Measurements from ENCODE around the gene ZBTB40. TPM values are rescaled to one million over a fixed set of nuclear protein-coding genes. Genes with fewer than 3 reads are reported as not detected.

ZBTB40 gene
- total and polyA plus RNA-seq, 2 of the 13 experiments (the other 11 are each of a cell fraction or from before 2014, with no cell fraction given), result 8.8 to 16.5 TPM

- TF ChIP-seq ZNF609 (CRISPR knock-in tag; IDR thresholded peaks at IDR 0.05; ENCODE audit: borderline replicate concordance) (0 out of 2 replicates have a peak, but pooled peaks have one; percentile 20), GZF1 (CRISPR knock-in tag; IDR thresholded peaks at IDR 0.05) (no peak), DR1 (CRISPR knock-in tag; IDR thresholded peaks at IDR 0.05) (no peak), ZNF232 (CRISPR knock-in tag; IDR thresholded peaks at IDR 0.05; ENCODE audit: borderline replicate concordance) (peak; percentile 83; the same call in 1 of the 2 replicates), YY1 (IDR thresholded peaks at IDR 0.05; ENCODE audit: insufficient read depth, insufficient replicate concordance, low read depth, low read length) (peak; percentile 19), ZNF432 (CRISPR knock-in tag; IDR thresholded peaks at IDR 0.05; ENCODE audit: borderline replicate concordance) (no peak), ZNF281 (CRISPR knock-in tag; IDR thresholded peaks at IDR 0.05; ENCODE audit: borderline replicate concordance) (no peak), ZNF839 (CRISPR knock-in tag; IDR thresholded peaks at IDR 0.05; ENCODE audit: borderline replicate concordance) (no peak), ZBTB4 (CRISPR knock-in tag; IDR thresholded peaks at IDR 0.05; ENCODE audit: borderline replicate concordance) (no peak), DDIT3 (CRISPR knock-in tag; IDR thresholded peaks at IDR 0.05) (no peak), KLF9 (CRISPR knock-in tag; IDR thresholded peaks at IDR 0.05; ENCODE audit: low read depth) (no peak), E2F5 (CRISPR knock-in tag; conservative IDR thresholded peaks at IDR 0.05) (no peak), ZNF546 (CRISPR knock-in tag; conservative IDR thresholded peaks at IDR 0.05) (no peak), TFE3 (CRISPR knock-in tag; IDR thresholded peaks at IDR 0.05) (no peak)
Observed at GRCh38 chr1:22450351-22451021, 1.2 kb upstream of the ZBTB40 start (continued).

All from HepG2 (cell line).